ENCODE measurements around the gene NAV1.

NAV1 gene

GRCh38 chr1:201551877-201552731, 13.2 kb downstream of the NAV1 start:
- no peak for DNase-seq (ENCODE audit: low read depth)
- TF ChIP-seq CTCF (conservative IDR thresholded peaks at IDR 0.05; ENCODE audit: low read depth, low read length) = no peak
- no peak overlapping the region for H3K4me3 ChIP-seq (ENCODE audit: low read length)

- TF ChIP-seq CTCF (conservative IDR thresholded peaks at IDR 0.05; ENCODE audit: low read depth, low read length) = no peak
- no peak for DNase-seq (ENCODE audit: low read depth)
- no peak overlapping the region for H3K4me3 ChIP-seq (ENCODE audit: low read length)
Observed at GRCh38 chr1:201552941-201553351, 14.0 kb downstream of the NAV1 start.

- no peak for DNase-seq (ENCODE audit: low read depth)
- no peak for TF ChIP-seq CTCF (conservative IDR thresholded peaks at IDR 0.05; ENCODE audit: low read depth, low read length)
- H3K4me3 ChIP-seq (ENCODE audit: low read length) = no peak overlapping the region
Observed at GRCh38 chr1:201553496-201554189, 14.7 kb downstream of the NAV1 start.

GRCh38 chr1:201554190-201554600, 15.3 kb downstream of the NAV1 start:
- DNase-seq (ENCODE audit: low read depth) = no peak
- no peak for TF ChIP-seq CTCF (conservative IDR thresholded peaks at IDR 0.05; ENCODE audit: low read depth, low read length)

GRCh38 chr1:201554789-201555592, 16.1 kb downstream of the NAV1 start:
- H3K4me3 ChIP-seq (ENCODE audit: low read length) = no peak overlapping the region
- no peak for TF ChIP-seq CTCF (conservative IDR thresholded peaks at IDR 0.05; ENCODE audit: low read depth, low read length)
- no peak for DNase-seq (ENCODE audit: low read depth)

More at GRCh38 chr1:201554190-201554600, 15.3 kb downstream of the NAV1 start:
- H3K4me3 ChIP-seq (ENCODE audit: low read length) = no peak overlapping the region

GRCh38 chr1:201555593-201555945, 16.6 kb downstream of the NAV1 start:
- TF ChIP-seq CTCF (conservative IDR thresholded peaks at IDR 0.05; ENCODE audit: low read depth, low read length) = no peak
- no peak for DNase-seq (ENCODE audit: low read depth)
- H3K4me3 ChIP-seq (ENCODE audit: low read length) = no peak overlapping the region
